Measurements from ENCODE around the gene PTPN14. TPM values are rescaled to one million over a fixed set of nuclear protein-coding genes. Genes with fewer than 3 reads are reported as not detected.
A peak's percentile ranks its signal among the peaks of the same experiment; 100 is the strongest.

Gene PTPN14
- total RNA-seq, 1 experiment from 2014 or later: 88.4 TPM

- no peak for TF ChIP-seq ZNF532 (CRISPR knock-in tag; IDR thresholded peaks at IDR 0.05; ENCODE audit: borderline replicate concordance)
Measured at GRCh38 chr1:214318956-214319736, 232.3 kb downstream of the PTPN14 start (continued).

DNA sequence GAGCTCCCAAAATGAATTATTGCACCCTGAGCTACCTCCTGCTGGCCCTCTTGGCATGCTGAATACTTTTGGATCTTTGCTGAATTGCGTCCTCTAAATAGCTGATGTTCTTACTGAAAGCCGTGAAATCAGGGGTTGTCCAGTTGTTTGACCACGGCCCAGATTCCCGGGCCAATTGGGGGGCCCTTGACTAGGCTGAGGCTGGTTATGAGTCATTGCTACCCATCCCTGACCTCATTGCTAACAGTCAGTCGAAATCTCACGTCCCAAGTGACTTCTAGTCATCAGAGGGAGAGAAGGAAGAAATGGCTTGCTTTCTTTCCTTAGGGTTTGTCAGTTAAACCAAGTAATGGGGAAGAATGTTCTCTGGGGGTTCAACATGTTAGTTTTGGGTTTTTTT, 233.0 kb downstream of the PTPN14 start:
- H3K4me3 Mint-ChIP-seq: peak overlapping the region; percentile 23; the same call in 1 of the 2 replicates
- H3K27me3 Mint-ChIP-seq (ENCODE audit: low read depth): peaks cover 65% of the 10 kb centered on the region
- ATAC-seq (no peak), DNase-seq (ENCODE audit: low spot score) (no peak)
- ChIA-PET POLR2A (interaction anchor here (1.2 kb wide), 1 partner anchor 38 kb away, joined by 3 read pairs; the partner anchor contains the start of gene SMYD2), CTCF (interaction anchor here (1.0 to 7.5 kb wide), 20 partner anchors 11 to 1205 kb away, joined by 3 to 182 read pairs (median 6); partner anchors contain the start of gene SMYD2)
- TF ChIP-seq MYBL2 (CRISPR knock-in tag; IDR thresholded peaks at IDR 0.05): no peak
- TF ChIP-seq, protein P1, sequence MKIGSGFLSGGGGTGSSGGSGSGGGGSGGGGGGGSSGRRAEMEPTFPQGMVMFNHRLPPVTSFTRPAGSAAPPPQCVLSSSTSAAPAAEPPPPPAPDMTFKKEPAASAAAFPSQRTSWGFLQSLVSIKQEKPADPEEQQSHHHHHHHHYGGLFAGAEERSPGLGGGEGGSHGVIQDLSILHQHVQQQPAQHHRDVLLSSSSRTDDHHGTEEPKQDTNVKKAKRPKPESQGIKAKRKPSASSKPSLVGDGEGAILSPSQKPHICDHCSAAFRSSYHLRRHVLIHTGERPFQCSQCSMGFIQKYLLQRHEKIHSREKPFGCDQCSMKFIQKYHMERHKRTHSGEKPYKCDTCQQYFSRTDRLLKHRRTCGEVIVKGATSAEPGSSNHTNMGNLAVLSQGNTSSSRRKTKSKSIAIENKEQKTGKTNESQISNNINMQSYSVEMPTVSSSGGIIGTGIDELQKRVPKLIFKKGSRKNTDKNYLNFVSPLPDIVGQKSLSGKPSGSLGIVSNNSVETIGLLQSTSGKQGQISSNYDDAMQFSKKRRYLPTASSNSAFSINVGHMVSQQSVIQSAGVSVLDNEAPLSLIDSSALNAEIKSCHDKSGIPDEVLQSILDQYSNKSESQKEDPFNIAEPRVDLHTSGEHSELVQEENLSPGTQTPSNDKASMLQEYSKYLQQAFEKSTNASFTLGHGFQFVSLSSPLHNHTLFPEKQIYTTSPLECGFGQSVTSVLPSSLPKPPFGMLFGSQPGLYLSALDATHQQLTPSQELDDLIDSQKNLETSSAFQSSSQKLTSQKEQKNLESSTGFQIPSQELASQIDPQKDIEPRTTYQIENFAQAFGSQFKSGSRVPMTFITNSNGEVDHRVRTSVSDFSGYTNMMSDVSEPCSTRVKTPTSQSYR (CRISPR knock-in tag; IDR thresholded peaks at IDR 0.05): no peak
- TF ChIP-seq NFYB (CRISPR knock-in tag; conservative IDR thresholded peaks at IDR 0.05; ENCODE audit: low read depth): no peak
- no peak for TF ChIP-seq ZNF121 (CRISPR knock-in tag; IDR thresholded peaks at IDR 0.05)
- TF ChIP-seq IRF2 (CRISPR knock-in tag; IDR thresholded peaks at IDR 0.05; ENCODE audit: borderline replicate concordance, low read depth): no peak
- peaks cover 58% of the 10 kb centered on the region for H3K4me1 Mint-ChIP-seq
- H3K9me3 Mint-ChIP-seq: no peaks in the 10 kb centered on the region
- H3K27ac Mint-ChIP-seq: no peak overlapping the region
- peaks cover 4% of the 10 kb centered on the region; the same call in 1 of the 2 replicates for H3K36me3 Mint-ChIP-seq

DNA sequence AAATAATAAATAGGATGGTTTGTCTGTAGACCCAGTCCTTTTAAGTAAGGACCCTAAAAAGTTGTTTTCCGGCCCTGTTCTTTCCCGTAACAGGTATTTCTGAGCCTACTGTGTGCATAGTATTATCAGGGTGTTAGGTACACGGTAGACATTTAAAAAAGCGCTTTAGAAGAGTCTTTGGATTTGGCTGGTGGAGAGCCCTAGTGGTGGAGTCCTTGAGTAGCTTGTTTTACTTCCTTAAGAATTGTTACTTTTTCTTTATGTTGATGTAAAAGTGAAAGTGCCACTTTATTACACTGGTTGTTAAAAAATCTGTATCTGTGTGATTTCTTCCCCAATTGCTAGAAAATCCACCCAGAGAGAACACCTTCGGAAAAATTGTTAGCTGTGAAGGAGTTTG, 233.7 kb downstream of the PTPN14 start:
- TF ChIP-seq NR3C1 (CRISPR knock-in tag; conservative IDR thresholded peaks at IDR 0.05; ENCODE audit: low read depth): no peak
- no peak for TF ChIP-seq ERG (CRISPR knock-in tag; IDR thresholded peaks at IDR 0.05)
- Mint-ChIP-seq H3K36me3 (peaks cover 4% of the 10 kb centered on the region; the same call in 1 of the 2 replicates), H3K4me1 (peaks cover 60% of the 10 kb centered on the region), H3K9me3 (no peaks in the 10 kb centered on the region), H3K4me3 (peak overlapping the region; percentile 28), H3K27ac (no peak overlapping the region), H3K27me3 (ENCODE audit: low read depth) (peaks cover 71% of the 10 kb centered on the region)
- ChIA-PET POLR2A (interaction anchor here (0.6 to 1.2 kb wide), 3 partner anchors 18 to 37 kb away, joined by 3 read pairs; partner anchors contain the start of gene SMYD2), CTCF (interaction anchor here (0.8 to 7.5 kb wide), 23 partner anchors 11 to 109 kb away, joined by 3 to 182 read pairs (median 6); partner anchors contain the start of gene SMYD2)
- no peak for DNase-seq (ENCODE audit: low spot score)
- peak; percentile 6; the same call in 1 of the 2 replicates for ATAC-seq

- Mint-ChIP-seq H3K36me3 (peaks cover 4% of the 10 kb centered on the region; the same call in 1 of the 2 replicates), H3K27me3 (ENCODE audit: low read depth) (peaks cover 75% of the 10 kb centered on the region), H3K27ac (peak overlapping the region; percentile 85), H3K4me1 (peaks cover 61% of the 10 kb centered on the region), H3K4me3 (peak overlapping the region; percentile 44), H3K9me3 (no peaks in the 10 kb centered on the region)
- peak; percentile 43 for DNase-seq (ENCODE audit: low spot score)
- POLR2A ChIA-PET: interaction anchor here (0.6 to 1.2 kb wide), 4 partner anchors 18 to 37 kb away, joined by 3 read pairs; partner anchors contain the start of gene SMYD2
- ATAC-seq: peak; percentile 67
- CTCF ChIA-PET: interaction anchor here (0.8 to 7.5 kb wide), 24 partner anchors 10 to 109 kb away, joined by 3 to 182 read pairs (median 6); partner anchors contain the start of gene SMYD2
- TF ChIP-seq FOXP1 (CRISPR knock-in tag; IDR thresholded peaks at IDR 0.05; ENCODE audit: borderline replicate concordance) (no peak), ETV6 (CRISPR knock-in tag; IDR thresholded peaks at IDR 0.05) (peak; percentile 41; the same call in 1 of the 2 replicates), FOXP4 (CRISPR knock-in tag; IDR thresholded peaks at IDR 0.05) (peak; percentile 62; the same call in 1 of the 2 replicates), TEAD1 (CRISPR knock-in tag; IDR thresholded peaks at IDR 0.05) (peak; percentile 34; the same call in 1 of the 2 replicates), SMAD4 (CRISPR knock-in tag; IDR thresholded peaks at IDR 0.05) (no peak), TP53 (CRISPR knock-in tag; IDR thresholded peaks at IDR 0.05) (no peak), SP1 (CRISPR knock-in tag; conservative IDR thresholded peaks at IDR 0.05) (no peak)
- TF ChIP-seq, protein P2, sequence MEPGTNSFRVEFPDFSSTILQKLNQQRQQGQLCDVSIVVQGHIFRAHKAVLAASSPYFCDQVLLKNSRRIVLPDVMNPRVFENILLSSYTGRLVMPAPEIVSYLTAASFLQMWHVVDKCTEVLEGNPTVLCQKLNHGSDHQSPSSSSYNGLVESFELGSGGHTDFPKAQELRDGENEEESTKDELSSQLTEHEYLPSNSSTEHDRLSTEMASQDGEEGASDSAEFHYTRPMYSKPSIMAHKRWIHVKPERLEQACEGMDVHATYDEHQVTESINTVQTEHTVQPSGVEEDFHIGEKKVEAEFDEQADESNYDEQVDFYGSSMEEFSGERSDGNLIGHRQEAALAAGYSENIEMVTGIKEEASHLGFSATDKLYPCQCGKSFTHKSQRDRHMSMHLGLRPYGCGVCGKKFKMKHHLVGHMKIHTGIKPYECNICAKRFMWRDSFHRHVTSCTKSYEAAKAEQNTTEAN (CRISPR knock-in tag; IDR thresholded peaks at IDR 0.05): no peak
Measured at GRCh38 chr1:214317300-214317699, 234.1 kb downstream of the PTPN14 start.
